HepG2 (cell line): ENCODE measurements around the gene CREBRF. TPM values are rescaled to one million over a fixed set of nuclear protein-coding genes. Genes with fewer than 3 reads are reported as not detected.

Experiments
- ATF6 ChIP-seq: sonication (generic); formaldehyde crosslinking; conservative IDR thresholded peaks from 2 replicates; pipeline ENCODE4 v1.4.0; 2020; ENCODE audit warnings: missing genetic modification reagents
- HNRNPK ChIP-seq: fragments of 200-400 bp; formaldehyde crosslinking; IDR thresholded peaks from 2 replicates; pipeline ENCODE4 v1.6.1; 2018; ENCODE audit warnings: low read length, low read depth, moderate library complexity, mild to moderate bottlenecking; ENCODE audit not compliant: poor library complexity, severe bottlenecking
- HNRNPLL ChIP-seq: fragments of 200-400 bp; formaldehyde crosslinking; IDR thresholded peaks from 2 replicates; pipeline ENCODE4 v1.6.1; 2017; ENCODE audit warnings: mild to moderate bottlenecking, low read depth, low read length; ENCODE audit not compliant: poor library complexity, severe bottlenecking
- MAZ ChIP-seq, 2 experiments: sonication (generic) in 1 of 2; formaldehyde crosslinking in 1 of 2; IDR thresholded peaks; 2 replicates each; pipeline versions ENCODE4 v1.5.0 to v1.6.1; 2012 to 2020; ENCODE audit warnings: low read depth in 2 of 2, mild to moderate bottlenecking in 2 of 2, borderline replicate concordance in 1 of 2, improper control_type of control experiment in 1 of 2, low read length in 1 of 2, missing genetic modification reagents in 1 of 2, moderate library complexity in 1 of 2
- MEF2D ChIP-seq: sonication (generic); formaldehyde crosslinking; IDR thresholded peaks from 2 replicates; pipeline ENCODE4 v1.5.1; 2020; ENCODE audit warnings: mild to moderate bottlenecking, missing genetic modification reagents
- POGK ChIP-seq: sonication (generic); formaldehyde crosslinking; conservative IDR thresholded peaks from 2 replicates; pipeline ENCODE4 v1.8.0; 2022; ENCODE audit warnings: mild to moderate bottlenecking, moderate library complexity, missing genetic modification reagents
- TEAD3 ChIP-seq: optimal IDR thresholded peaks from 2 replicates; pipeline ENCODE3; 2016; ENCODE audit warnings: borderline replicate concordance
- ZNF142 ChIP-seq: sonication (generic); formaldehyde crosslinking; IDR thresholded peaks from 2 replicates; pipeline ENCODE4 v1.4.0; 2020; ENCODE audit warnings: missing genetic modification reagents
- ZNF335 ChIP-seq: sonication (generic); formaldehyde crosslinking; IDR thresholded peaks from 2 replicates; pipeline ENCODE4 v1.4.0; 2020; ENCODE audit warnings: missing genetic modification reagents
- ZNF510 ChIP-seq: sonication (generic); formaldehyde crosslinking; IDR thresholded peaks from 2 replicates; pipeline ENCODE4 v1.4.0; 2020; ENCODE audit warnings: low read depth, mild to moderate bottlenecking, missing genetic modification reagents
- polyA plus RNA-seq, 8 experiments: library from polyadenylated mRNA; depleted of rRNA in 3 of 8; stranded (reverse) in 7 of 8; unstranded in 1 of 8; fragments of >200 nt; fragmentation: Illumina TruSeq in 4 of 8; extraction: Trizol in 4 of 8; gene quantifications; 2 replicates each; pipeline versions ENCODE4 v1.2.1 to v1.2.3, GENCODE V29; 2011 to 2016; ENCODE audit warnings: low read depth in 4 of 8, missing spikeins in 1 of 8, mixed read lengths in 1 of 8; ENCODE audit not compliant: insufficient read depth in 1 of 8
- total RNA-seq, 5 experiments: library from RNA; depleted of rRNA; stranded (reverse); fragments of >200 nt; fragmentation: Illumina TruSeq; extraction: Trizol; gene quantifications; 2 replicates each; pipeline ENCODE4 v1.2.3, GENCODE V29; 2016; ENCODE audit warnings: low read depth in 1 of 5
- TF ChIP-seq, protein P1 (sequence below): fragments of 450-650 bp; IDR thresholded peaks from 2 replicates; pipeline ENCODE4 v1.6.1; 2016
- TF ChIP-seq, protein P2 (sequence below): IDR thresholded peaks from 2 replicates; pipeline ENCODE4 v1.6.1; 2016; ENCODE audit warnings: control low read depth

Gene CREBRF
- total and polyA plus RNA-seq, 2 of the 13 experiments (the other 11 are each of a cell fraction or from before 2014, with no cell fraction given): 4.5 to 10.2 TPM

GRCh38 chr5:173057062-173057924 is 1.1 kb downstream of the CREBRF start (continued):
- TF ChIP-seq POGK (CRISPR knock-in tag) (peak; percentile 49; the same call in 1 of the 2 replicates), MAZ (IDR thresholded peaks at IDR 0.05; ENCODE audit: borderline replicate concordance, low read depth, low read length) (peak; percentile 94), MAZ (CRISPR knock-in tag; IDR thresholded peaks at IDR 0.05; ENCODE audit: low read depth) (peak; percentile 73), ZNF142 (0 out of 2 replicates have a peak, but pooled peaks have one; percentile 42), ZNF510 (CRISPR knock-in tag) (peak; percentile 72; the same call in 1 of the 2 replicates), TEAD3 (CRISPR knock-in tag) (no peak), ATF6 (CRISPR knock-in tag) (peak; percentile 55; the same call in 1 of the 2 replicates), HNRNPLL (peak; percentile 45), HNRNPK (peak; percentile 74), ZNF335 (0 out of 2 replicates have a peak, but pooled peaks have one; percentile 17), MEF2D (CRISPR knock-in tag) (0 out of 2 replicates have a peak, but pooled peaks have one; percentile 47)
- TF ChIP-seq, protein P1, sequence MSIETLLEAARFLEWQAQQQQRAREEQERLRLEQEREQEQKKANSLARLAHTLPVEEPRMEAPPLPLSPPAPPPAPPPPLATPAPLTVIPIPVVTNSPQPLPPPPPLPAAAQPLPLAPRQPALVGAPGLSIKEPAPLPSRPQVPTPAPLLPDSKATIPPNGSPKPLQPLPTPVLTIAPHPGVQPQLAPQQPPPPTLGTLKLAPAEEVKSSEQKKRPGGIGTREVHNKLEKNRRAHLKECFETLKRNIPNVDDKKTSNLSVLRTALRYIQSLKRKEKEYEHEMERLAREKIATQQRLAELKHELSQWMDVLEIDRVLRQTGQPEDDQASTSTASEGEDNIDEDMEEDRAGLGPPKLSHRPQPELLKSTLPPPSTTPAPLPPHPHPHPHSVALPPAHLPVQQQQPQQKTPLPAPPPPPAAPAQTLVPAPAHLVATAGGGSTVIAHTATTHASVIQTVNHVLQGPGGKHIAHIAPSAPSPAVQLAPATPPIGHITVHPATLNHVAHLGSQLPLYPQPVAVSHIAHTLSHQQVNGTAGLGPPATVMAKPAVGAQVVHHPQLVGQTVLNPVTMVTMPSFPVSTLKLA: peak; percentile 59
- TF ChIP-seq, protein P2, sequence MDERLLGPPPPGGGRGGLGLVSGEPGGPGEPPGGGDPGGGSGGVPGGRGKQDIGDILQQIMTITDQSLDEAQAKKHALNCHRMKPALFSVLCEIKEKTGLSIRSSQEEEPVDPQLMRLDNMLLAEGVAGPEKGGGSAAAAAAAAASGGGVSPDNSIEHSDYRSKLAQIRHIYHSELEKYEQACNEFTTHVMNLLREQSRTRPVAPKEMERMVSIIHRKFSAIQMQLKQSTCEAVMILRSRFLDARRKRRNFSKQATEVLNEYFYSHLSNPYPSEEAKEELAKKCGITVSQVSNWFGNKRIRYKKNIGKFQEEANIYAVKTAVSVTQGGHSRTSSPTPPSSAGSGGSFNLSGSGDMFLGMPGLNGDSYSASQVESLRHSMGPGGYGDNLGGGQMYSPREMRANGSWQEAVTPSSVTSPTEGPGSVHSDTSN (CRISPR knock-in tag): peak; percentile 96
